Testis (tissue), 3 donors: Measurements from ENCODE around the gene SASH3. TPM values are rescaled to one million over a fixed set of nuclear protein-coding genes. Genes with fewer than 3 reads are reported as not detected.

Source experiments
- DNase-seq: peaks from one replicate; pipeline ENCODE4 v3.0.0-alpha.2; 2019
- H3K27ac ChIP-seq, 2 donors: fragments of 200-600 bp; sonication (generic); one replicate each; pipeline ENCODE4 v1.5.1; 2019
- H3K27me3 ChIP-seq: fragments of 200-600 bp; sonication (generic); one replicate; pipeline ENCODE4 v1.5.1; 2019
- H3K36me3 ChIP-seq: fragments of 200-600 bp; sonication (generic); one replicate; pipeline ENCODE4 v1.5.1; 2017; ENCODE audit warnings: low read depth; ENCODE audit errors: missing control alignments
- H3K4me1 ChIP-seq: fragments of 200-600 bp; sonication (generic); one replicate; pipeline ENCODE4 v1.5.1; 2019
- H3K4me3 ChIP-seq, 2 donors: fragments of 200-600 bp; sonication (generic); one replicate each; pipeline ENCODE4 v1.5.1; 2017 to 2019
- H3K9me3 ChIP-seq: fragments of 200-600 bp; sonication (generic); one replicate; pipeline ENCODE4 v1.5.1; 2017
- POLR2A ChIP-seq: fragments of 450-650 bp; IDR thresholded peaks from one replicate; pipeline ENCODE4 v1.6.1; 2017; ENCODE audit warnings: antibody characterized with exemption, mild to moderate bottlenecking, moderate library complexity
- WGBS, 2 donors: methylation state at CpG; one replicate each; pipeline ENCODE4 v1.1.5; 2018; 5-methylcytosine and 5-hydroxymethylcytosine counted together
- intact Hi-C: fragments of 100-400 bp; cut with DNase I; formaldehyde crosslinking; loops from one replicate; pipeline ENCODE4 v1.15.1; 2023; ENCODE audit warnings: low total_unique reads
- polyA plus RNA-seq: library from polyadenylated mRNA; stranded (reverse); fragments of 350-450 nt; fragmentation: Illumina TruSeq; extraction: RNeasy Lipid Tissue Mini Kit (QIAGEN cat#74804); gene quantifications from one replicate; pipeline ENCODE4 v1.2.3, GENCODE V29; 2014; ENCODE audit warnings: low read depth, low replicate concordance; ENCODE audit not compliant: insufficient read depth
- total RNA-seq, 2 donors: library from RNA; depleted of rRNA; stranded (reverse); fragments of >200 nt; gene quantifications; one replicate each; pipeline ENCODE4 v1.2.3, GENCODE V29; 2016
- TF ChIP-seq, protein P1 (sequence below), 3 experiments: fragments of 450-650 bp in 2 of 3; fragments of 200-600 bp in 1 of 3; sonication (generic) in 1 of 3; IDR thresholded peaks; one replicate each; pipeline ENCODE4 v1.5.1; 2016 to 2019; ENCODE audit warnings: antibody characterized with exemption in 3 of 3, mild to moderate bottlenecking in 2 of 3, moderate library complexity in 1 of 3

The SASH3 gene
- total and polyA plus RNA-seq, 3 donors from 2014 or later = 0.47 to 4.8 (median 2.0) TPM

DNA sequence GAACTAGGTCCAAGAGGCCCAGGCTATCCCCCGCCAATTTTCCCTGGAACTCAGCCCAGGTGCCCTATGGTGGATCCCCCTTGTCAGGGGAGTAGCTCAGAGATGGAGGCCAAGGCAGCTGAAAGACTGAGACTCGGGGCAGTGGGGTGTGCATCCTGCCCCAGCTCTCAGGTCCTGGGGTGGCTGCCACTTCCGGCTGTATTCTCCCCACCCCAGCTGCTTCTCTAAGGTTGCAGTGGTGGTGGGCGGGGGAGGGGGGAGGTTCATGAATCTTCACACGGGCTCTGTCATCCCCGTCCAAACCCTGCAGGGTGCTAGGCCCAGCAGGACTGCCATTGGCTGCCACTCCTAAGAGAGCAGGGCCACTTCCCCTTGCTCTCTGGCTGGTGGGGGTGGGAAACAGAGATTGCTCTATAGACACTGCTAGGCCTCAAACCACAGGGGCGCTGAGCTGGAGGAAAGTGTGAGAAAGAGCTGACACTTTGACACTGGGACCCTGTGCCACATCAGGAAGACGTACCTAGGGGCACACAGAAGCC lies 1.5 kb downstream of the SASH3 start:
- no peaks in the 10 kb centered on the region for H3K9me3 ChIP-seq
- no peaks in the 10 kb centered on the region for H3K36me3 ChIP-seq
- no peak overlapping the region for H3K27ac ChIP-seq
- TF ChIP-seq POLR2A = no peak
- TF ChIP-seq, protein P1, sequence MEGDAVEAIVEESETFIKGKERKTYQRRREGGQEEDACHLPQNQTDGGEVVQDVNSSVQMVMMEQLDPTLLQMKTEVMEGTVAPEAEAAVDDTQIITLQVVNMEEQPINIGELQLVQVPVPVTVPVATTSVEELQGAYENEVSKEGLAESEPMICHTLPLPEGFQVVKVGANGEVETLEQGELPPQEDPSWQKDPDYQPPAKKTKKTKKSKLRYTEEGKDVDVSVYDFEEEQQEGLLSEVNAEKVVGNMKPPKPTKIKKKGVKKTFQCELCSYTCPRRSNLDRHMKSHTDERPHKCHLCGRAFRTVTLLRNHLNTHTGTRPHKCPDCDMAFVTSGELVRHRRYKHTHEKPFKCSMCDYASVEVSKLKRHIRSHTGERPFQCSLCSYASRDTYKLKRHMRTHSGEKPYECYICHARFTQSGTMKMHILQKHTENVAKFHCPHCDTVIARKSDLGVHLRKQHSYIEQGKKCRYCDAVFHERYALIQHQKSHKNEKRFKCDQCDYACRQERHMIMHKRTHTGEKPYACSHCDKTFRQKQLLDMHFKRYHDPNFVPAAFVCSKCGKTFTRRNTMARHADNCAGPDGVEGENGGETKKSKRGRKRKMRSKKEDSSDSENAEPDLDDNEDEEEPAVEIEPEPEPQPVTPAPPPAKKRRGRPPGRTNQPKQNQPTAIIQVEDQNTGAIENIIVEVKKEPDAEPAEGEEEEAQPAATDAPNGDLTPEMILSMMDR (IDR thresholded peaks at IDR 0.05) = no peak
- intact Hi-C loops = no loop called here
- no peak overlapping the region for H3K4me3 ChIP-seq
- DNase-seq = peak; percentile 19
- WGBS, 2 donors = 74 to 92% methylated on average over 2 to 5 of the region's 8 CpGs
- no peaks in the 10 kb centered on the region for H3K4me1 ChIP-seq
- no peaks in the 10 kb centered on the region for H3K27me3 ChIP-seq

DNA sequence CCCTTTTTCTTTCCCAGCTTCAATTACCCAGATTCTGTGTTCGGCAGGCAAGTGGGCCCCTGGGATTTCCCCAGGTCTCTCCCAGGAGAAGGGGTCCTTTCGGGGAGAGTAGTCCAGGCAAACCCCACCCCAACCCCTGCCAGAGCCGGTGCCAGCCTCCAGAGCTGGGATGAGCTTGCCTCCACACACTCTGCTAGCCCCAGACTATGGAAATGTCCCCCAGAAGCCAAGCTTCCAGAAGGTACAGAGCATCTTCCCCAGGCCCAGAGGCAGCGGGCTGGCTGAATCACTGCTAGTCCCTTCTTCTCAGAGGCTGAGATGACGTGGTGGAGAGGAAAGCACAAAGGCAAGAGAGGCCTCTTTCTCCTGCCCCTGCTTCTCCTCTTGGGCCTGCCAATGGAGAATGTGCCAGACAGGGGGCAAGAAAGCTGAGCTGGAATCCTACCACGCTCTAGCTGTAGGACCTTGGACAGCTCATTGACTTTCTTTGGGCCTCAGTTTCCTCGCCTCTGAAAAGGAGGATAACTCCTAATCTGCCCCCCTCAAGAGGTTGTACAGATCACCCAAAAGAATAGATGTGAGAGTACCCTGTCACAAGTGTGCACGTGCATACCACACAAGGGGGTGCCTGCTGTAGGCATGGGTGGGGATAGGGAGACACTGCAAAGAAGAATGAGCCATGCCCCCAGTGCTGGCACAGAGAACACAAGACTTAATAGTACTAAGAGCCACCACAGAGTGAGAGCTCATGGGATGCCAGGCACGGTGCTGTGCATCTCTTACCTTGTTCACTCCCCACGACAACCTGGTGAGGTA lies 2.1 kb downstream of the SASH3 start:
- TF ChIP-seq POLR2A = no peak
- TF ChIP-seq, protein P1 (IDR thresholded peaks at IDR 0.05) = no peak
- WGBS, 2 donors = 94 to 95% methylated on average over 6 to 10 of the region's 10 CpGs

DNA sequence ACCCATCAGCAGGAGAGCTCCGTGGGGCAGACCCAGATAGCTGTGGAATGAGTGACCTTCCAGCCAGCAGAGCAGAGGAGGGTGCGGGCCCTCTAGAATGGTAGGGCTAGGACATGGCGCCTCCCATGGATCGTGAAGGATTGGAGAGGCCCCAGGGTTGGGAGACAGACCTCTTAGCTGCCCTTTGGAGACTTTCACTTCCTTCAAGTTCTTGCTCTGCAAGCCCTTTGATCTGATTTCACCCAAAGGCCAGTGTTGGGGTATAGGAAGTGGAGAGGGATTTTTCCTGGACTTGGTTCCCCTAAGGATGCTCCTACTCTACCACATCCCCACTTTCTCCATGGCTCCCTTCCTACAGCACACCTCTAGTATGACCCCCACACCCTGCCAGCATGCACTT lies 3.0 kb downstream of the SASH3 start:
- Histone ChIP-seq H3K36me3 (no peaks in the 10 kb centered on the region), H3K27me3 (no peaks in the 10 kb centered on the region), H3K4me1 (no peaks in the 10 kb centered on the region), H3K4me3 (no peak overlapping the region), H3K27ac (no peak overlapping the region), H3K9me3 (no peaks in the 10 kb centered on the region)
- no peak for DNase-seq
- TF ChIP-seq, protein P1 (IDR thresholded peaks at IDR 0.05) = no peak
- no peak for TF ChIP-seq POLR2A
- intact Hi-C loops = no loop called here
- WGBS, 2 donors = 86% methylated on average over 4 of the region's 4 CpGs; no CpG with 5 or more reads in 1 of the 2 donors

More for the DNA sequence above, 2.1 kb downstream of the SASH3 start:
- Histone ChIP-seq H3K27ac (no peak overlapping the region), H3K9me3 (no peaks in the 10 kb centered on the region), H3K27me3 (no peaks in the 10 kb centered on the region), H3K4me1 (no peaks in the 10 kb centered on the region), H3K36me3 (no peaks in the 10 kb centered on the region), H3K4me3 (no peak overlapping the region)
- no peak for DNase-seq
- intact Hi-C loops = no loop called here

DNA sequence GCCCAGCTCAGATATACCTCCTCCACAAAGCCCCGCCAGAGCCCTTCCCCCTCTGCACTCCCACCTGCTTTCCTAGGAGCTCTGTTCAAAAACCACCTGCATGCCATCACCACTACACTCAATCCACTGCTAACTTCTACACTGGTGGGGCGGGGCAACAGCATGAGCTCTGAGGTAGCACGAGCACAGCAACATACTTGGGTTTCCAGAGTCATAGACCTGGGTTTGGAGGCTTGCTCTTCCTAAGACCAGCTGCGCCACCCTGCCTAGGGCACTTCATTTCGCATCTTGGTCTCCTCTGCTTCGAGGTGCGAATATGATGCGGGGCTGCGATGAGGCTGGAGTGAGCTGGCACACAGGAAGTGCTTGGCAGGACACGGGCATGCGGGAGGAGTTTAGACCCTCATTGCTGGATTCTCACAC lies 3.6 kb downstream of the SASH3 start:
- no peaks in the 10 kb centered on the region for H3K36me3 ChIP-seq
- H3K9me3 ChIP-seq = no peaks in the 10 kb centered on the region
- 94 to 96% methylated on average over 3 to 10 of the region's 11 CpGs for WGBS, 2 donors
- H3K27ac ChIP-seq = no peak overlapping the region
- H3K27me3 ChIP-seq = no peaks in the 10 kb centered on the region
- TF ChIP-seq, protein P1 (IDR thresholded peaks at IDR 0.05) = no peak
- no peak for TF ChIP-seq POLR2A
- H3K4me3 ChIP-seq = no peak overlapping the region
- intact Hi-C loops = no loop called here
- no peak for DNase-seq
- no peaks in the 10 kb centered on the region for H3K4me1 ChIP-seq
